CD4-positive, alpha-beta memory T cell (primary cell): ENCODE results near the gene FAM83C. TPM values are rescaled to one million over a fixed set of nuclear protein-coding genes. Genes with fewer than 3 reads are reported as not detected.

ENCODE experiments used
- CTCF ChIA-PET: fragments of 350-600 bp; sonication (Branson Sonifier 250); formaldehyde crosslinking; loops from one replicate; lab custom pipeline; 2021; ENCODE audit warnings: inconsistent platforms; ENCODE audit not compliant: partially characterized antibody; lab: Charles Lee
- POLR2A ChIA-PET: fragments of 350-600 bp; sonication (Branson Sonifier 250); formaldehyde crosslinking; loops from one replicate; lab custom pipeline; 2021; ENCODE audit not compliant: partially characterized antibody; lab: Charles Lee
- DNase-seq, 5 donors: peaks; one replicate each; pipeline versions ENCODE4 v3.0.0 to v3.0.0-alpha.2; 2020 to 2022; ENCODE audit warnings: mixed read lengths in 1 of 5
- H3K27ac ChIP-seq: one replicate; pipeline ENCODE4 v1.7.0; 2013; ENCODE audit warnings: low read depth, low read length
- H3K27me3 ChIP-seq: 2 replicates; pipeline ENCODE4 v1.7.0; 2013; ENCODE audit warnings: mild to moderate bottlenecking, low read length, moderate library complexity; ENCODE audit not compliant: insufficient read depth
- H3K36me3 ChIP-seq: 2 replicates; pipeline ENCODE4 v1.7.0; 2013; ENCODE audit warnings: mild to moderate bottlenecking, low read length, moderate library complexity; ENCODE audit not compliant: insufficient read depth
- H3K4me1 ChIP-seq: 2 replicates; pipeline ENCODE4 v1.7.0; 2013; ENCODE audit warnings: mild to moderate bottlenecking, low read length, moderate library complexity; ENCODE audit not compliant: insufficient read depth
- H3K4me3 ChIP-seq, 2 donors: one replicate each; pipeline ENCODE4 v1.7.0; 2013; ENCODE audit warnings: low read length in 2 of 2, mild to moderate bottlenecking in 1 of 2
- H3K9me3 ChIP-seq, 2 donors: one replicate each; pipeline ENCODE4 v1.7.0; 2013; ENCODE audit warnings: low read length in 2 of 2, control low read depth in 1 of 2; ENCODE audit not compliant: control insufficient read depth in 1 of 2
- H3K27ac Mint-ChIP-seq, 7 donors: one replicate each; pipeline ENCODE4 v1.8.0; 2020 to 2021; ENCODE audit warnings: mixed read lengths in 7 of 7, mild to moderate bottlenecking in 6 of 7, inconsistent platforms in 3 of 7, moderate library complexity in 3 of 7
- H3K27me3 Mint-ChIP-seq, 2 donors: one replicate each; pipeline ENCODE4 v1.8.0; 2020 to 2021; ENCODE audit warnings: mixed read lengths in 2 of 2
- H3K36me3 Mint-ChIP-seq, 2 donors: one replicate each; pipeline ENCODE4 v1.8.0; 2020 to 2021; ENCODE audit warnings: mixed read lengths in 2 of 2, inconsistent platforms in 1 of 2, mild to moderate bottlenecking in 1 of 2
- H3K4me1 Mint-ChIP-seq, 4 donors: one replicate each; pipeline ENCODE4 v1.8.0; 2020 to 2021; ENCODE audit warnings: mixed read lengths in 4 of 4, mild to moderate bottlenecking in 1 of 4
- H3K4me3 Mint-ChIP-seq, 8 donors: one replicate each; pipeline ENCODE4 v1.8.0; 2020 to 2021; ENCODE audit warnings: mixed read lengths in 8 of 8, mild to moderate bottlenecking in 7 of 8, moderate library complexity in 6 of 8, inconsistent platforms in 3 of 8
- H3K9me3 Mint-ChIP-seq, 8 donors: one replicate each; pipeline ENCODE4 v1.8.0; 2020 to 2021; ENCODE audit warnings: mixed read lengths in 8 of 8, mild to moderate bottlenecking in 5 of 8, inconsistent platforms in 3 of 8, moderate library complexity in 1 of 8
- intact Hi-C: fragments of 100-400 bp; cut with micrococcal nuclease; formaldehyde crosslinking; loops from one replicate; pipeline ENCODE4 v1.15.1; 2023
- polyA plus RNA-seq, 2 donors: library from polyadenylated mRNA; unstranded; fragments of 300-500 nt; fragmentation: Illumina TruSeq; gene quantifications; one replicate each; pipeline ENCODE4 v1.2.3, GENCODE V29; 2021
- total RNA-seq, 2 experiments: library from RNA; stranded (reverse); gene quantifications; one replicate each; pipeline ENCODE4 v1.2.3, GENCODE V29; 2021

The FAM83C gene
- total and polyA plus RNA-seq, 4 experiments from 2014 or later = not detected

GRCh38 chr20:35292504-35293285, 470 bp upstream of the FAM83C start:
- Histone ChIP-seq H3K9me3 (no peaks in the 10 kb centered on the region), H3K4me1 (no peaks in the 10 kb centered on the region), H3K4me3 (no peak overlapping the region), H3K27me3 (no peaks in the 10 kb centered on the region), H3K27ac (no peak overlapping the region), H3K36me3 (no peaks in the 10 kb centered on the region)
- ChIA-PET POLR2A (no interaction called here), CTCF (interaction anchor here (1.2 to 5.8 kb wide), 2 partner anchors 11 to 16 kb away, joined by 3 to 27 read pairs; no protein-coding TSS in a partner anchor)
- Mint-ChIP-seq H3K4me1 (no peaks in the 10 kb centered on the region), H3K27me3 (peaks cover 3 to 8% of the 10 kb centered on the region in 2 donors), H3K4me3 (no peak overlapping the region), H3K27ac (no peak overlapping the region), H3K36me3 (no peaks in the 10 kb centered on the region), H3K9me3 (no peaks in the 10 kb centered on the region)
- no peak for DNase-seq
- intact Hi-C loops = no loop called here

GRCh38 chr20:35290887-35291417, 1.3 kb downstream of the FAM83C start:
- H3K27me3 Mint-ChIP-seq = peaks cover 3 to 7% of the 10 kb centered on the region in 2 donors
- ChIA-PET CTCF (interaction anchor here (5.8 kb wide), 1 partner anchor 12 kb away, joined by 27 read pairs; no protein-coding TSS in a partner anchor), POLR2A (interaction anchor here (0.5 kb wide), 1 partner anchor 410 kb away, joined by 4 read pairs; no protein-coding TSS in a partner anchor)
- peak overlapping the region in 1 of 7 donors; percentile 17 for H3K27ac Mint-ChIP-seq
- H3K4me3 ChIP-seq = no peak overlapping the region
- intact Hi-C loops = no loop called here
- H3K4me1 ChIP-seq = no peaks in the 10 kb centered on the region
- H3K36me3 Mint-ChIP-seq = no peaks in the 10 kb centered on the region
- no peak for DNase-seq
- H3K9me3 Mint-ChIP-seq = no peaks in the 10 kb centered on the region
- H3K9me3 ChIP-seq = no peaks in the 10 kb centered on the region
- peaks cover 0 to 2% (median 2%) of the 10 kb centered on the region in 4 donors for H3K4me1 Mint-ChIP-seq
- no peaks in the 10 kb centered on the region for H3K36me3 ChIP-seq
- H3K27me3 ChIP-seq = no peaks in the 10 kb centered on the region
- H3K27ac ChIP-seq = no peak overlapping the region
- H3K4me3 Mint-ChIP-seq = no peak overlapping the region

GRCh38 chr20:35290186-35290886, 1.9 kb downstream of the FAM83C start:
- H3K36me3 ChIP-seq = no peaks in the 10 kb centered on the region
- DNase-seq = no peak
- H3K27me3 ChIP-seq = no peaks in the 10 kb centered on the region
- no peaks in the 10 kb centered on the region for H3K9me3 ChIP-seq
- H3K27ac ChIP-seq = no peak overlapping the region
- CTCF ChIA-PET = interaction anchor here (5.8 kb wide), 1 partner anchor 13 kb away, joined by 27 read pairs; no protein-coding TSS in a partner anchor
- H3K4me1 Mint-ChIP-seq = peaks cover 1 to 8% (median 7%) of the 10 kb centered on the region in 4 donors
- H3K27ac Mint-ChIP-seq = no peak overlapping the region
- H3K9me3 Mint-ChIP-seq = no peaks in the 10 kb centered on the region
- H3K4me3 Mint-ChIP-seq = no peak overlapping the region
- H3K27me3 Mint-ChIP-seq = peaks cover 3 to 6% of the 10 kb centered on the region in 2 donors
- no peaks in the 10 kb centered on the region for H3K4me1 ChIP-seq
- intact Hi-C loops = no loop called here
- H3K4me3 ChIP-seq = no peak overlapping the region
- H3K36me3 Mint-ChIP-seq = peaks cover 0 to 3% of the 10 kb centered on the region in 2 donors
- POLR2A ChIA-PET = interaction anchor here (0.5 kb wide), 1 partner anchor 410 kb away, joined by 4 read pairs; no protein-coding TSS in a partner anchor

GRCh38 chr20:35288325-35289060, 3.7 kb downstream of the FAM83C start:
- intact Hi-C loops = no loop called here
- CTCF ChIA-PET = interaction anchor here (2.7 kb wide), 1 partner anchor 15 kb away, joined by 11 read pairs; no protein-coding TSS in a partner anchor

GRCh38 chr20:35287509-35288324, 4.5 kb downstream of the FAM83C start:
- Histone ChIP-seq H3K4me1 (peaks cover 18% of the 10 kb centered on the region), H3K27me3 (no peaks in the 10 kb centered on the region), H3K9me3 (no peaks in the 10 kb centered on the region), H3K27ac (no peak overlapping the region), H3K36me3 (no peaks in the 10 kb centered on the region), H3K4me3 (no peak overlapping the region)
- Mint-ChIP-seq H3K27ac (peak overlapping the region in 1 of 7 donors; percentile 36), H3K4me3 (peak overlapping the region in 2 of 8 donors; percentile 20 to 29), H3K4me1 (peaks cover 11 to 29% (median 24%) of the 10 kb centered on the region in 4 donors), H3K27me3 (no peaks in the 10 kb centered on the region), H3K36me3 (peaks cover 0 to 12% of the 10 kb centered on the region in 2 donors), H3K9me3 (no peaks in the 10 kb centered on the region)
- CTCF ChIA-PET = interaction anchor here (2.7 kb wide), 1 partner anchor 16 kb away, joined by 11 read pairs; no protein-coding TSS in a partner anchor
- DNase-seq = no peak
- intact Hi-C loops = no loop called here
- POLR2A ChIA-PET = interaction anchor here (2.8 kb wide), 1 partner anchor 10 kb away, joined by 9 read pairs; the partner anchor contains the start of gene MMP24OS

More at GRCh38 chr20:35288325-35289060, 3.7 kb downstream of the FAM83C start:
- H3K36me3 ChIP-seq = no peaks in the 10 kb centered on the region
- Mint-ChIP-seq H3K36me3 (peaks cover 0 to 12% of the 10 kb centered on the region in 2 donors), H3K4me1 (peaks cover 7 to 23% (median 18%) of the 10 kb centered on the region in 4 donors), H3K9me3 (no peaks in the 10 kb centered on the region), H3K4me3 (peak overlapping the region in 1 of 8 donors; percentile 29), H3K27ac (no peak overlapping the region), H3K27me3 (no peaks in the 10 kb centered on the region)
- no peaks in the 10 kb centered on the region for H3K9me3 ChIP-seq
- H3K27me3 ChIP-seq = no peaks in the 10 kb centered on the region
- H3K27ac ChIP-seq = no peak overlapping the region
- H3K4me3 ChIP-seq = no peak overlapping the region
- POLR2A ChIA-PET = interaction anchor here (2.8 kb wide), 1 partner anchor 11 kb away, joined by 9 read pairs; the partner anchor contains the start of gene MMP24OS
- no peak for DNase-seq
- peaks cover 11% of the 10 kb centered on the region for H3K4me1 ChIP-seq
